ENCODE measurements around the gene REEP3.

The REEP3 gene

GRCh38 chr10:63670291-63670898 lies 149.2 kb downstream of the REEP3 start:
- DNase-seq, result no peak

- DNase-seq, result no peak
Observed at GRCh38 chr10:63671317-63671937, 150.2 kb downstream of the REEP3 start.

GRCh38 chr10:63672491-63672890 lies 151.3 kb downstream of the REEP3 start:
- no peak for DNase-seq

GRCh38 chr10:63673246-63673645 lies 152.0 kb downstream of the REEP3 start:
- no peak for DNase-seq

- no peak for DNase-seq
Observed at GRCh38 chr10:63673846-63674245, 152.6 kb downstream of the REEP3 start.
